Neural cell (in vitro differentiated cells): Measurements from ENCODE around the gene SMPD2. TPM values are rescaled to one million over a fixed set of nuclear protein-coding genes. Genes with fewer than 3 reads are reported as not detected.

Experiments used
- H2AFZ ChIP-seq: fragments of 200-600, 300-800 bp; sonication (generic), shearing (Covaris generic); 2 replicates; pipeline ENCODE4 v1.6.0; 2014; ENCODE audit warnings: low read depth, mild to moderate bottlenecking, antibody characterized with exemption, low read length, moderate library complexity
- H3F3A ChIP-seq: fragments of 200-600 bp; shearing (Covaris generic); 2 replicates; pipeline ENCODE4 v1.6.1; 2016; ENCODE audit warnings: mild to moderate bottlenecking, moderate library complexity, mixed read lengths, antibody characterized with exemption, low read length; ENCODE audit not compliant: insufficient read depth, poor library complexity, severe bottlenecking
- H3K27ac ChIP-seq: fragments of 200-600, 300-800 bp; sonication (generic), shearing (Covaris generic); 2 replicates; pipeline ENCODE4 v1.5.1; 2014; ENCODE audit warnings: mild to moderate bottlenecking, low read length, moderate library complexity
- H3K27me3 ChIP-seq: fragments of 300-800, 200-600 bp; sonication (generic), shearing (Covaris generic); 2 replicates; pipeline ENCODE4 v1.6.0; 2014; ENCODE audit warnings: mild to moderate bottlenecking, low read depth, low read length, moderate library complexity; ENCODE audit not compliant: insufficient read depth
- H3K36me3 ChIP-seq: fragments of 300-800, 200-600 bp; sonication (generic), shearing (Covaris generic); 2 replicates; pipeline ENCODE4 v1.5.1; 2014; ENCODE audit warnings: mild to moderate bottlenecking, antibody characterized with exemption, low read length, moderate library complexity; ENCODE audit not compliant: insufficient read depth
- H3K4me2 ChIP-seq: fragments of 300-800, 200-600 bp; sonication (generic), shearing (Covaris generic); 2 replicates; pipeline ENCODE4 v1.6.0; 2014; ENCODE audit warnings: mild to moderate bottlenecking, low read length
- H3K4me3 ChIP-seq: fragments of 300-800, 200-600 bp; sonication (generic), shearing (Covaris generic); 2 replicates; pipeline ENCODE4 v1.5.1; 2014; ENCODE audit warnings: mild to moderate bottlenecking, low read length, moderate library complexity
- H3K79me2 ChIP-seq: fragments of 200-600 bp; shearing (Covaris generic); replicated peaks from 2 replicates; pipeline ENCODE4 v1.6.0; 2014; ENCODE audit warnings: mild to moderate bottlenecking, low read length, moderate library complexity; ENCODE audit not compliant: insufficient read depth
- H3K9ac ChIP-seq: fragments of 300-800, 200-600 bp; sonication (generic), shearing (Covaris generic); 2 replicates; pipeline ENCODE4 v1.6.1; 2016; ENCODE audit warnings: mild to moderate bottlenecking, low read length, mixed read lengths
- H3K9me2 ChIP-seq: fragments of 200-600 bp; shearing (Covaris generic); 2 replicates; pipeline ENCODE4 v1.6.1; 2016; ENCODE audit warnings: mild to moderate bottlenecking, low read length, mixed read lengths; ENCODE audit not compliant: insufficient read depth
- H3K9me3 ChIP-seq: fragments of 200-600, 300-800 bp; sonication (generic), shearing (Covaris generic); 2 replicates; pipeline ENCODE4 v1.6.1; 2016; ENCODE audit warnings: mild to moderate bottlenecking, mixed run types, low read length, moderate library complexity, mixed read lengths
- H4K20me1 ChIP-seq: fragments of 200-600 bp; shearing (Covaris generic); 2 replicates; pipeline ENCODE4 v1.6.1; 2016; ENCODE audit warnings: mild to moderate bottlenecking, mixed run types; ENCODE audit not compliant: insufficient read depth
- EP300 ChIP-seq: fragments of 450-650 bp; conservative IDR thresholded peaks from 2 replicates; pipeline ENCODE4 v1.6.1; 2014; ENCODE audit warnings: antibody characterized with exemption, mild to moderate bottlenecking, moderate library complexity; ENCODE audit not compliant: poor library complexity, severe bottlenecking
- EZH2 ChIP-seq: fragments of 200-600, 300-800 bp; shearing (Covaris generic), sonication (generic); IDR thresholded peaks from 2 replicates; pipeline ENCODE4 v1.6.1; 2014; ENCODE audit warnings: antibody characterized with exemption, low read length, borderline replicate concordance, mild to moderate bottlenecking; ENCODE audit not compliant: insufficient read depth, poor library complexity, severe bottlenecking
- MXI1 ChIP-seq: fragments of 450-650 bp; conservative IDR thresholded peaks from 2 replicates; pipeline ENCODE4 v1.6.1; 2014; ENCODE audit warnings: antibody characterized with exemption, mild to moderate bottlenecking; ENCODE audit not compliant: poor library complexity, severe bottlenecking
- POLR2AphosphoS5 ChIP-seq: IDR thresholded peaks from 2 replicates; pipeline ENCODE4 v1.6.1; 2012
- RAD21 ChIP-seq: fragments of 450-650 bp; conservative IDR thresholded peaks from 2 replicates; pipeline ENCODE4 v1.6.1; 2014; ENCODE audit warnings: antibody characterized with exemption, mild to moderate bottlenecking, moderate library complexity
- REST ChIP-seq: IDR thresholded peaks from 2 replicates; pipeline ENCODE4 v1.6.1; 2012; ENCODE audit warnings: borderline replicate concordance
- SMC3 ChIP-seq: fragments of 450-650 bp; conservative IDR thresholded peaks from 2 replicates; pipeline ENCODE4 v1.6.1; 2014; ENCODE audit warnings: antibody characterized with exemption, mild to moderate bottlenecking, moderate library complexity; ENCODE audit not compliant: poor library complexity
- TAF1 ChIP-seq: IDR thresholded peaks from 2 replicates; pipeline ENCODE4 v1.6.1; 2012; ENCODE audit warnings: low read depth
- polyA plus RNA-seq: library from polyadenylated mRNA; depleted of rRNA; stranded (reverse); fragments of >200 nt; gene quantifications from 2 replicates; pipeline ENCODE4 v1.2.3, GENCODE V29; 2014
- TF ChIP-seq, protein P1 (sequence below): fragments of 450-650 bp; IDR thresholded peaks from 2 replicates; pipeline ENCODE4 v1.5.1; 2014; ENCODE audit warnings: antibody characterized with exemption, mild to moderate bottlenecking, moderate library complexity; ENCODE audit not compliant: poor library complexity, severe bottlenecking

Gene SMPD2
- polyA plus RNA-seq, 1 donor from 2014 or later: 8.0 TPM

- Histone ChIP-seq H3K4me3 (no peak overlapping the region), H3K36me3 (no peaks in the 10 kb centered on the region), H3F3A (no peaks in the 10 kb centered on the region), H3K79me2 (no peaks in the 10 kb centered on the region), H3K9me2 (no peaks in the 10 kb centered on the region), H3K9me3 (no peaks in the 10 kb centered on the region), H3K27ac (no peak overlapping the region), H2AFZ (no peak overlapping the region), H3K4me2 (no peak overlapping the region), H3K9ac (no peak overlapping the region), H3K27me3 (no peaks in the 10 kb centered on the region), H4K20me1 (no peaks in the 10 kb centered on the region)
- no peak for TF ChIP-seq TAF1
- TF ChIP-seq RAD21: no peak
- TF ChIP-seq EP300: no peak
- no peak for TF ChIP-seq SMC3
- TF ChIP-seq MXI1: no peak
- no peak for TF ChIP-seq EZH2
- no peak for TF ChIP-seq POLR2AphosphoS5
- no peak for TF ChIP-seq REST
- TF ChIP-seq, protein P1, sequence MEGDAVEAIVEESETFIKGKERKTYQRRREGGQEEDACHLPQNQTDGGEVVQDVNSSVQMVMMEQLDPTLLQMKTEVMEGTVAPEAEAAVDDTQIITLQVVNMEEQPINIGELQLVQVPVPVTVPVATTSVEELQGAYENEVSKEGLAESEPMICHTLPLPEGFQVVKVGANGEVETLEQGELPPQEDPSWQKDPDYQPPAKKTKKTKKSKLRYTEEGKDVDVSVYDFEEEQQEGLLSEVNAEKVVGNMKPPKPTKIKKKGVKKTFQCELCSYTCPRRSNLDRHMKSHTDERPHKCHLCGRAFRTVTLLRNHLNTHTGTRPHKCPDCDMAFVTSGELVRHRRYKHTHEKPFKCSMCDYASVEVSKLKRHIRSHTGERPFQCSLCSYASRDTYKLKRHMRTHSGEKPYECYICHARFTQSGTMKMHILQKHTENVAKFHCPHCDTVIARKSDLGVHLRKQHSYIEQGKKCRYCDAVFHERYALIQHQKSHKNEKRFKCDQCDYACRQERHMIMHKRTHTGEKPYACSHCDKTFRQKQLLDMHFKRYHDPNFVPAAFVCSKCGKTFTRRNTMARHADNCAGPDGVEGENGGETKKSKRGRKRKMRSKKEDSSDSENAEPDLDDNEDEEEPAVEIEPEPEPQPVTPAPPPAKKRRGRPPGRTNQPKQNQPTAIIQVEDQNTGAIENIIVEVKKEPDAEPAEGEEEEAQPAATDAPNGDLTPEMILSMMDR: no peak
Observed at GRCh38 chr6:109393886-109394281, 46.6 kb upstream of the SMPD2 start.

- Histone ChIP-seq H3K9me2 (no peaks in the 10 kb centered on the region), H3K27ac (no peak overlapping the region), H3K4me2 (no peak overlapping the region), H3F3A (no peaks in the 10 kb centered on the region), H4K20me1 (no peaks in the 10 kb centered on the region), H3K36me3 (no peaks in the 10 kb centered on the region), H3K79me2 (no peaks in the 10 kb centered on the region), H3K9ac (no peak overlapping the region), H3K9me3 (no peaks in the 10 kb centered on the region), H3K27me3 (no peaks in the 10 kb centered on the region), H2AFZ (no peak overlapping the region), H3K4me3 (no peak overlapping the region)
- no peak for TF ChIP-seq EZH2
- TF ChIP-seq MXI1: no peak
- no peak for TF ChIP-seq SMC3
- TF ChIP-seq EP300: no peak
- TF ChIP-seq, protein P1: no peak
- no peak for TF ChIP-seq RAD21
- TF ChIP-seq REST: no peak
- TF ChIP-seq POLR2AphosphoS5: no peak
- TF ChIP-seq TAF1: no peak
Observed at GRCh38 chr6:109396046-109396718, 44.3 kb upstream of the SMPD2 start.
